ENCODE measurements around the gene CPNE7. TPM values are rescaled to one million over a fixed set of nuclear protein-coding genes. Genes with fewer than 3 reads are reported as not detected.
A peak's percentile ranks its signal among the peaks of the same experiment; 100 is the strongest.

The CPNE7 gene
- total RNA-seq, 1 experiment from 2014 or later: 3.7 TPM

DNA sequence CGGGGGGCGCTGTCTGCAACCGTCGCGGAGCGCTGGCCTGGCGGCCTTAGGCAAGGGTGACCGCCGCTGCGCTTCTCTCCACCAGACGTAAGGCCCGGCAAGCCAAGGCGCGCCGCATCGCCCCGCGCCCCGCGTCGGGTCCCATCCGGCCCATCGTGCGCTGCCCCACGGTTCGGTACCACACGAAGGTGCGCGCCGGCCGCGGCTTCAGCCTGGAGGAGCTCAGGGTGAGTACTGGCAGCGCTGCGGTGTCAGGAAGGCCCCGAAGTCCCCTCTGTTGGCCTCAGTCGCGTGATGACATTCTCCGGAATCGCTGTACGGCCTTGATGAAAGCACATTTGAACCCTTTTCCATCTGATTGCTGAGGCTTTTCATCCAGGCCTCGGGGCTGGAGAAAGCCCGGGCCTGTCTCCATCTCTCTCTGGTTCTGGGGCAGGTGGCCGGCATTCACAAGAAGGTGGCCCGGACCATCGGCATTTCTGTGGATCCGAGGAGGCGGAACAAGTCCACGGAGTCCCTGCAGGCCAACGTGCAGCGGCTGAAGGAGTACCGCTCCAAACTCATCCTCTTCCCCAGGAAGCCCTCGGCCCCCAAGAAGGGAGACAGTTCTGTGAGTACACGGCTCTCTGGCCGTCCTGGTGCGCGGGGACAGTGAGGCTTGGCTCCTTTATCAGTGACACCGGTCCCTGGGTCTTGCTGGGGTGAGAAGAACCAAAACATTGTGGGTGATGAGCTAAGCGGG, 14.2 kb upstream of the CPNE7 start:
- peak overlapping the region; percentile 86 for H3K27ac ChIP-seq (ENCODE audit: low read length)
- no peaks in the 10 kb centered on the region for H3K9me2 ChIP-seq (replicated peaks; ENCODE audit: insufficient read depth, low read length)
- H2AFZ ChIP-seq (ENCODE audit: low read length): no peak overlapping the region
- no peaks in the 10 kb centered on the region for H3K27me3 ChIP-seq (ENCODE audit: low read length)
- H3K9me3 ChIP-seq (ENCODE audit: low read length): no peaks in the 10 kb centered on the region
- peak overlapping the region; percentile 97 for H3K4me2 ChIP-seq (ENCODE audit: low read depth, low read length, poor library complexity, severe bottlenecking)
- H4K20me1 ChIP-seq (ENCODE audit: insufficient read depth, low read depth, low read length): peaks cover 37% of the 10 kb centered on the region
- peak; percentile 60 for DNase-seq
- peaks cover 52% of the 10 kb centered on the region for H3K4me1 ChIP-seq (ENCODE audit: low read length)
- peaks cover 35% of the 10 kb centered on the region for H3K36me3 ChIP-seq (ENCODE audit: insufficient read depth, low read length)
- peak overlapping the region; percentile 97 for H3K9ac ChIP-seq (ENCODE audit: low read length)
- H3K4me3 ChIP-seq (ENCODE audit: low read length): peak overlapping the region; percentile 92
- H3K79me2 ChIP-seq (ENCODE audit: low read length): peaks cover 17% of the 10 kb centered on the region

DNA sequence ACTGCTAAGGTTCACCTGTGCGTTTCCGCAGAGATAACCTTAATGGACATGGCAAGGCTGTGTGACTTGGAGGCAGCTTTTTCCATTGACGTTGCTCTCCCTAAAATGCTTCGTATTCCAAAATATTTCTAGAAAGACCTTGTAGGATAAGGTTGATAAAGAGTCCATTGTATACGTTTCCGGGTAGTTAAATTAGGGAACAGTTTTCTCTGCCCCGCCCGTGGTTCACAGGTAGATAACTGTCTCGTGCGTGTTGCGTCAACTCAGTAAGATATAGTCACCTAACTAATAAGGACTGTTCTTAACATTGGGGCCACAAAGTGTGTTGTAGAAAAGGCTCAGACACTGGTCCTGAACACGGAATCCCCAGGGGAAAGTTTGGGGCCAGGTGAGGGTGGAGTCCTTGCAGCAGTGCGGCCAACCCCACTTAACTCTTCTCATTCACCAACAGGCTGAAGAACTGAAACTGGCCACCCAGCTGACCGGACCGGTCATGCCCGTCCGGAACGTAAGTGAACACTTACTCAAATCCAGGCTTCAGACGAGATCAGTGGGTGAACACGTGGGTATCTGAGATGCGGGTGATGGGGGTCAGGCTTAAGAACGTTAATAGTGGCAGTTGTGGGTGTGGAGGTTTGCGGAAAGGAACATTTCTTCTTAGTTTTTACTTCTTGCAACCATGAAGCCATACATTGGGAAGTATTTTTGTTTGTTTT, 13.5 kb upstream of the CPNE7 start:
- Histone ChIP-seq H3K79me2 (ENCODE audit: low read length) (peaks cover 17% of the 10 kb centered on the region), H3K4me2 (ENCODE audit: low read depth, low read length, poor library complexity, severe bottlenecking) (peak overlapping the region; percentile 97), H4K20me1 (ENCODE audit: insufficient read depth, low read depth, low read length) (peaks cover 42% of the 10 kb centered on the region), H3K27me3 (ENCODE audit: low read length) (no peaks in the 10 kb centered on the region), H3K9me3 (ENCODE audit: low read length) (no peaks in the 10 kb centered on the region), H3K4me1 (ENCODE audit: low read length) (peaks cover 52% of the 10 kb centered on the region), H3K9ac (ENCODE audit: low read length) (peak overlapping the region; percentile 97), H3K36me3 (ENCODE audit: insufficient read depth, low read length) (peaks cover 35% of the 10 kb centered on the region), H3K4me3 (ENCODE audit: low read length) (peak overlapping the region; percentile 92), H3K27ac (ENCODE audit: low read length) (peak overlapping the region; percentile 86), H2AFZ (ENCODE audit: low read length) (no peak overlapping the region), H3K9me2 (replicated peaks; ENCODE audit: insufficient read depth, low read length) (no peaks in the 10 kb centered on the region)
- no peak for DNase-seq

DNA sequence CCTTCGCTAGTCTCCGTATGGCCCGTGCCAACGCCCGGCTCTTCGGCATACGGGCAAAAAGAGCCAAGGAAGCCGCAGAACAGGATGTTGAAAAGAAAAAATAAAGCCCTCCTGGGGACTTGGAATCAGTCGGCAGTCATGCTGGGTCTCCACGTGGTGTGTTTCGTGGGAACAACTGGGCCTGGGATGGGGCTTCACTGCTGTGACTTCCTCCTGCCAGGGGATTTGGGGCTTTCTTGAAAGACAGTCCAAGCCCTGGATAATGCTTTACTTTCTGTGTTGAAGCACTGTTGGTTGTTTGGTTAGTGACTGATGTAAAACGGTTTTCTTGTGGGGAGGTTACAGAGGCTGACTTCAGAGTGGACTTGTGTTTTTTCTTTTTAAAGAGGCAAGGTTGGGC, 12.6 kb upstream of the CPNE7 start:
- no peaks in the 10 kb centered on the region for H3K9me3 ChIP-seq (ENCODE audit: low read length)
- peaks cover 17% of the 10 kb centered on the region for H3K79me2 ChIP-seq (ENCODE audit: low read length)
- no peak overlapping the region; the same call in 1 of the 2 replicates for H3K27ac ChIP-seq (ENCODE audit: low read length)
- peak overlapping the region; percentile 97; the same call in 1 of the 2 replicates for H3K9ac ChIP-seq (ENCODE audit: low read length)
- DNase-seq: no peak
- peaks cover 35% of the 10 kb centered on the region for H3K36me3 ChIP-seq (ENCODE audit: insufficient read depth, low read length)
- peak overlapping the region; percentile 97 for H3K4me2 ChIP-seq (ENCODE audit: low read depth, low read length, poor library complexity, severe bottlenecking)
- peak overlapping the region; percentile 92 for H3K4me3 ChIP-seq (ENCODE audit: low read length)
- H4K20me1 ChIP-seq (ENCODE audit: insufficient read depth, low read depth, low read length): peaks cover 44% of the 10 kb centered on the region
- H3K27me3 ChIP-seq (ENCODE audit: low read length): no peaks in the 10 kb centered on the region
- no peaks in the 10 kb centered on the region for H3K9me2 ChIP-seq (replicated peaks; ENCODE audit: insufficient read depth, low read length)
- H2AFZ ChIP-seq (ENCODE audit: low read length): no peak overlapping the region
- peaks cover 52% of the 10 kb centered on the region for H3K4me1 ChIP-seq (ENCODE audit: low read length)

DNA sequence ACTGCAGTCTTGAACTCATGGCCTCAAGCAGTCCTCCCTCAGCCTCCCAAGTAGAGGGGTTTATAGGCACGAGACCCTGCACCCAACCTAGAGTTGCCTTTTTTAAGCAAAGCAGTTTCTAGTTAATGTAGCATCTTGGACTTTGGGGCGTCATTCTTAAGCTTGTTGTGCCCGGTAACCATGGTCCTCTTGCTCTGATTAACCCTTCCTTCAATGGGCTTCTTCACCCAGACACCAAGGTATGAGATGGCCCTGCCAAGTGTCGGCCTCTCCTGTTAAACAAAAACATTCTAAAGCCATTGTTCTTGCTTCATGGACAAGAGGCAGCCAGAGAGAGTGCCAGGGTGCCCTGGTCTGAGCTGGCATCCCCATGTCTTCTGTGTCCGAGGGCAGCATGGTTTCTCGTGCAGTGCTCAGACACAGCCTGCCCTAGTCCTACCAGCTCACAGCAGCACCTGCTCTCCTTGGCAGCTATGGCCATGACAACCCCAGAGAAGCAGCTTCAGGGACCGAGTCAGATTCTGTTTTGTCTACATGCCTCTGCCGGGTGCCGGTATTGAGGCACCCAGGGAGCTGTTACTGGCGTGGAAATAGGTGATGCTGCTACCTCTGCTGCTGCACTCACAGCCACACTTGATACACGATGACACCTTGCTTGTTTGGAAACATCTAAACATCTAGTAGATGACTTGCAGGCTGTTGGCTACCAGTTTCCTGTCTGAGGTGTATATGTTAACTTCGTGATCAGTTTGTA, 11.7 kb upstream of the CPNE7 start:
- H3K4me1 ChIP-seq (ENCODE audit: low read length): peaks cover 52% of the 10 kb centered on the region
- peaks cover 17% of the 10 kb centered on the region for H3K79me2 ChIP-seq (ENCODE audit: low read length)
- H3K9ac ChIP-seq (ENCODE audit: low read length): no peak overlapping the region; the same call in 1 of the 2 replicates
- peaks cover 46% of the 10 kb centered on the region for H4K20me1 ChIP-seq (ENCODE audit: insufficient read depth, low read depth, low read length)
- peaks cover 35% of the 10 kb centered on the region for H3K36me3 ChIP-seq (ENCODE audit: insufficient read depth, low read length)
- no peaks in the 10 kb centered on the region for H3K27me3 ChIP-seq (ENCODE audit: low read length)
- no peak overlapping the region; the same call in 1 of the 2 replicates for H3K4me3 ChIP-seq (ENCODE audit: low read length)
- no peaks in the 10 kb centered on the region for H3K9me2 ChIP-seq (replicated peaks; ENCODE audit: insufficient read depth, low read length)
- H2AFZ ChIP-seq (ENCODE audit: low read length): no peak overlapping the region
- no peaks in the 10 kb centered on the region for H3K9me3 ChIP-seq (ENCODE audit: low read length)
- peak; percentile 66 for DNase-seq
- no peak overlapping the region for H3K27ac ChIP-seq (ENCODE audit: low read length)
- H3K4me2 ChIP-seq (ENCODE audit: low read depth, low read length, poor library complexity, severe bottlenecking): peak overlapping the region; percentile 97

DNA sequence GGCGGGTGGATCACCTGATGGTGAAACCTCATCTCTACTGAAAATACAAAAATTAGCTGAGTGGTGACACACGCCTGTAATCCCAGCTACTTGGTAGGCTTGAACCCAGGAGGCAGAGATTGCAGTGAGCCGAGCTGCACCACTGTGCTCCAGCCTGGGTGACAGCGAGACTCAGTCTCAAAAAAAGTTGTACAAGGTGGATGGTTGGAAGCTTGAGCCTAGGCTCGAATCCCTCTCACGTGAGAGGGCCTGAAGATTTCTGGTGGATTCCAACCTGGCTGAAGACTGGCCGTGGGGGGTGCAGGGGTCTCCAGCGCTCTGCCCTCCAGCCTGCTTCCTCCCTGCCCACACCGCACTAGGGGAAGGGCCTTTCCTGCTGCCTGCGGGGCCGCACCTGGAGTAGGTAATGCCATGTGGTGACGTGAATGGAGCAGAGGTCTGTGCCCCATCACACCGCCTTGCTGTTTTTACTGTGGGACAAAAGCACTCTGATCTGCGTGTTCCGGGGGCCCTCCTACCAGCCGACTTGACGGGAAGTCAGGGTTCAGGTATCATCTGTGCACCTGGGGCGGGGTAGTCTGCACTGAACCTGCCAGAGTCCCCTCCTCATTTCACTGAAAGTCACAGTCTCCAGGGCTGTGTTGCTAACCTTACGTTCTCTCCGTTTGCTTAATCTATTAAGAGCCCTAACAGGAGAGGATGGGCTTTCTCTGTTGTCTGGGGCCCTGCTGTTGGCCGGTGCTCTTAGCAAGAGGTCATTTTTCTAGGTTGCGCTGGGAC, 10.9 kb upstream of the CPNE7 start:
- Histone ChIP-seq H2AFZ (ENCODE audit: low read length) (no peak overlapping the region), H4K20me1 (ENCODE audit: insufficient read depth, low read depth, low read length) (peaks cover 46% of the 10 kb centered on the region), H3K4me2 (ENCODE audit: low read depth, low read length, poor library complexity, severe bottlenecking) (peak overlapping the region; percentile 97), H3K9ac (ENCODE audit: low read length) (no peak overlapping the region), H3K36me3 (ENCODE audit: insufficient read depth, low read length) (peaks cover 35% of the 10 kb centered on the region), H3K9me2 (replicated peaks; ENCODE audit: insufficient read depth, low read length) (no peaks in the 10 kb centered on the region), H3K27me3 (ENCODE audit: low read length) (no peaks in the 10 kb centered on the region), H3K4me1 (ENCODE audit: low read length) (peaks cover 47% of the 10 kb centered on the region), H3K27ac (ENCODE audit: low read length) (0 out of 2 replicates have a peak overlapping the region, but pooled peaks have one; percentile 9), H3K9me3 (ENCODE audit: low read length) (no peaks in the 10 kb centered on the region), H3K4me3 (ENCODE audit: low read length) (no peak overlapping the region), H3K79me2 (ENCODE audit: low read length) (peaks cover 17% of the 10 kb centered on the region)
- peak; percentile 82 for DNase-seq

DNA sequence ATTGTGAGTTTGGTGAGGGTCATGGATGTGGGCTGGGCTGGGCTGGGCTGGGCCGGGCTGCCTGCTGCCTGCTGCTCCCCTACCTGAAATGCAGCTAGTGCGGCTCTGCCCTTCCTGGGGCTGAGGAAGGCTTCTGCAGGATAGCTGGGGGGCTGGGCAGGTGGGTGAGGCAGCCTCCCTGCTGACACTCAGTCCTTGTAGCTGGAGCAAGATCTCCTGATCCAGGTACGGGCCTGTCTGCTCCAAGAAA, 10.4 kb upstream of the CPNE7 start:
- Histone ChIP-seq H3K4me2 (ENCODE audit: low read depth, low read length, poor library complexity, severe bottlenecking) (no peak overlapping the region), H2AFZ (ENCODE audit: low read length) (no peak overlapping the region), H3K79me2 (ENCODE audit: low read length) (peaks cover 17% of the 10 kb centered on the region), H3K27ac (ENCODE audit: low read length) (0 out of 2 replicates have a peak overlapping the region, but pooled peaks have one; percentile 9), H3K9me3 (ENCODE audit: low read length) (no peaks in the 10 kb centered on the region), H4K20me1 (ENCODE audit: insufficient read depth, low read depth, low read length) (peaks cover 46% of the 10 kb centered on the region), H3K36me3 (ENCODE audit: insufficient read depth, low read length) (peaks cover 35% of the 10 kb centered on the region), H3K4me1 (ENCODE audit: low read length) (peaks cover 46% of the 10 kb centered on the region), H3K9me2 (replicated peaks; ENCODE audit: insufficient read depth, low read length) (no peaks in the 10 kb centered on the region), H3K4me3 (ENCODE audit: low read length) (no peak overlapping the region), H3K9ac (ENCODE audit: low read length) (no peak overlapping the region), H3K27me3 (ENCODE audit: low read length) (no peaks in the 10 kb centered on the region)
- no peak for DNase-seq

DNA sequence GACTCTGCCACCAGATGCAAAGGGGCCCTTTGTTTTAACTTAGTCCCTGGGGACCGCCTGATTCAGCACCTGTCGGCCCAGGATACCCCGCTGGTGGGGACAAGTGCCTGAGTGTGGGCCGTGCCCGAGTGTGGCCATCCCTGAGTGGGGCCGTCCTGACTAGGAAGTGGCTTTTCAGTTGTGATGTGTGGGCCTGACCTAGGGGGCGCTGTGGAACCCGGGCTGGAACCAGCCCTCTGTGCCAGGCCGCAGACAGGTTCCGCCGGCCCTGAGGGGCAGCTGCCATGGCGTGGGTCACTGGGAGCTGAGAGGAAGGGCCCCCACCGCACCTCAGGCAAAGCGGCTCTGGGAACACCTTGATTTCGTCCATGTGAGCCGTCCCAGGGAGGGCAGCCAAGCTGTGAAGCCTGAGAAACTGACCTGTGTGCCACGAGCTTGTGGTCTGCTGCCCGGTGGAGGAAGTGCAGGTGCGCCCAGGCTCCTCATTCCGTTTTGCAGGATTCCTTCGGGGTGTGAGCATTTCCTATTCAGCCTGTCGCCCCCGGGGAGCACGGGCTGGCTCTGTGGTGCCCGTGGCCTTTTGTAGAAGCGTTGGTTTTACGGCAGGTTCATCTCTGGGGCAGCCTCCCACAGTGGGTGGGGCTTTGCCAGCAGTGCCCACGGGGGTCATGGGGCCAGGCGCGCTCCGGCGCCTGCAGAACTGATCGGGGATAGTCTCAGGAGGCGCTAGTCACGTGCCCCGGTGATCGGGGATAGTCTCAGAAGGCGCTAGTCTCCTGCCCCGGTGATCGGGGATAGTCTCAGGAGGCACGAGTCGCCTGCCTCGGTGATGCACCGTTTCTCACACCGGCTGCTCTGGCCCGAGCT, 9.8 kb upstream of the CPNE7 start:
- Histone ChIP-seq H3K4me1 (ENCODE audit: low read length) (peaks cover 46% of the 10 kb centered on the region), H3K27me3 (ENCODE audit: low read length) (no peaks in the 10 kb centered on the region), H3K79me2 (ENCODE audit: low read length) (peaks cover 15% of the 10 kb centered on the region), H3K9me3 (ENCODE audit: low read length) (no peaks in the 10 kb centered on the region), H3K9me2 (replicated peaks; ENCODE audit: insufficient read depth, low read length) (no peaks in the 10 kb centered on the region), H3K4me3 (ENCODE audit: low read length) (no peak overlapping the region), H3K27ac (ENCODE audit: low read length) (0 out of 2 replicates have a peak overlapping the region, but pooled peaks have one; percentile 9), H3K4me2 (ENCODE audit: low read depth, low read length, poor library complexity, severe bottlenecking) (no peak overlapping the region), H4K20me1 (ENCODE audit: insufficient read depth, low read depth, low read length) (peaks cover 46% of the 10 kb centered on the region), H2AFZ (ENCODE audit: low read length) (no peak overlapping the region), H3K9ac (ENCODE audit: low read length) (no peak overlapping the region), H3K36me3 (ENCODE audit: insufficient read depth, low read length) (peaks cover 35% of the 10 kb centered on the region)
- peak; percentile 90 for DNase-seq
